Gastrocnemius medialis (tissue), 4 donors: Measurements from ENCODE around the gene LRMDA. TPM values are rescaled to one million over a fixed set of nuclear protein-coding genes. Genes with fewer than 3 reads are reported as not detected.

Experiments
- ATAC-seq, 2 donors: fragments of 150-250 bp; one replicate each; pipeline ENCODE4 v1.9.1; 2016
- DNase-seq, 2 donors: peaks; one replicate each; pipeline ENCODE4 v3.0.0-alpha.2; 2019
- H3K27ac ChIP-seq, 4 donors: fragments of 200-600 bp; sonication (generic); 1 replicate in 1 of 4; 2 replicates in 3 of 4; pipeline ENCODE4 v1.5.1; 2016 to 2018; ENCODE audit warnings: mild to moderate bottlenecking in 2 of 4, moderate library complexity in 1 of 4
- H3K27me3 ChIP-seq, 3 donors: fragments of 200-600 bp; sonication (generic) in 2 of 3; 1 replicate in 1 of 3; 2 replicates in 2 of 3; pipeline versions ENCODE4 v1.5.1 to v1.6.0; 2016 to 2019; ENCODE audit warnings: mild to moderate bottlenecking in 1 of 3, moderate library complexity in 1 of 3
- H3K36me3 ChIP-seq, 2 donors: fragments of 200-600 bp; sonication (generic) in 1 of 2; one replicate each; pipeline ENCODE4 v1.5.1; 2017 to 2018
- H3K4me1 ChIP-seq, 2 donors: fragments of 200-600 bp; sonication (generic) in 1 of 2; one replicate each; pipeline ENCODE4 v1.5.1; 2016 to 2017; ENCODE audit warnings: mild to moderate bottlenecking in 2 of 2
- H3K4me3 ChIP-seq, 4 donors: fragments of 200-600 bp; sonication (generic) in 3 of 4; 1 replicate in 1 of 4; 2 replicates in 3 of 4; pipeline ENCODE4 v1.5.1; 2016 to 2019; ENCODE audit warnings: mild to moderate bottlenecking in 2 of 4
- H3K9me3 ChIP-seq, 3 donors: fragments of 200-600 bp; sonication (generic) in 2 of 3; 1 replicate in 1 of 3; 2 replicates in 2 of 3; pipeline ENCODE4 v1.5.1; 2016 to 2019
- POLR2A ChIP-seq, 2 donors: fragments of 450-650 bp; IDR thresholded peaks; one replicate each; pipeline ENCODE4 v1.6.1; 2017; ENCODE audit warnings: antibody characterized with exemption in 2 of 2, mild to moderate bottlenecking in 2 of 2, moderate library complexity in 2 of 2
- in situ Hi-C, 4 donors: fragments of 200-750 bp; cut with MboI; loops; one replicate each; pipeline versions ENCODE4 v1.15.0 to v1.8.0; 2017; ENCODE audit warnings: low sequenced_read_pairs in 4 of 4
- intact Hi-C: fragments of 100-400 bp; cut with DNase I; formaldehyde crosslinking; loops from one replicate; pipeline ENCODE4 v1.15.1; 2023; ENCODE audit warnings: low total_unique reads
- total RNA-seq, 4 donors: library from RNA; depleted of rRNA; stranded (reverse); fragments of >200 nt; gene quantifications; one replicate each; pipeline versions ENCODE4 v1.1.0 to v1.2.3, GENCODE V29; 2016
- TF ChIP-seq, protein P1 (sequence below), 5 experiments: fragments of 450-650 bp in 3 of 5; fragments of 200-600 bp in 2 of 5; sonication (generic) in 2 of 5; IDR thresholded peaks in 4 of 5; conservative IDR thresholded peaks in 1 of 5; 1 replicate in 4 of 5; 2 replicates in 1 of 5; pipeline ENCODE4 v1.5.1; 2016 to 2019; ENCODE audit warnings: antibody characterized with exemption in 5 of 5, mild to moderate bottlenecking in 3 of 5, moderate library complexity in 3 of 5

The LRMDA gene
- total RNA-seq, 4 donors from 2014 or later = 0.80 to 4.5 (median 1.4) TPM

DNA sequence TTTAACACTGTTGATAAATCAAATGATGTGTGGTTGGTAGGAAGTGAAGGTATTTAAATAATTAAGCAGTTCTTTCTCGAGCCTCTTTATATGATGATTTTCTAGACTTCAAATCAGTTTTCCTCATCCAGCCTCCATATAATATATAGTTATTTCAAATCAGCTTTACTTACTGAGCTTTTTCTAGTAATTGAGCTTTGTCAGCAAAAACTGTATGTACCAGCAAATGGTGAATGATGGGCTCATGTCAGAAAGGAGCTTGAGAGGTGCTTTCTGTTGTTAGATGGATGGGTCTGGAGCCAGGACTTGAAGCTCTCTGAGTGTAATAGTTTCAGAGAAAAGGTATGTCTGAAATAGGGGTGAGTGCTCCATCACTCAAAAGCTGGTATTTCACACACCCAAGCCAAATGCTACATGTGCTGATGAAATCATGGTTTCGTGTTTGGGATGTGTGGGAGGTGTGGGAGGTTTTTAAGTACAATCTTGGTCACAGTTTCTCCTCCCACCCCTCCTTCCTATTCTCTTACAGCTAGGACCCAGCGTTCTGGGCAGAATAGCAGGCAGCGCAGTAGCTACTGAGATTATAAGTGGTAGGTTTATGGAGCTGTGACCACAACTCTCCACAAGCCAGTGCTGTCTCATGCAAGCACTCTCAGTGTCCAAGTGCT lies 55.8 kb downstream of the LRMDA start:
- H3K36me3 ChIP-seq = no peaks in the 10 kb centered on the region
- no peak overlapping the region for H3K27ac ChIP-seq

DNA sequence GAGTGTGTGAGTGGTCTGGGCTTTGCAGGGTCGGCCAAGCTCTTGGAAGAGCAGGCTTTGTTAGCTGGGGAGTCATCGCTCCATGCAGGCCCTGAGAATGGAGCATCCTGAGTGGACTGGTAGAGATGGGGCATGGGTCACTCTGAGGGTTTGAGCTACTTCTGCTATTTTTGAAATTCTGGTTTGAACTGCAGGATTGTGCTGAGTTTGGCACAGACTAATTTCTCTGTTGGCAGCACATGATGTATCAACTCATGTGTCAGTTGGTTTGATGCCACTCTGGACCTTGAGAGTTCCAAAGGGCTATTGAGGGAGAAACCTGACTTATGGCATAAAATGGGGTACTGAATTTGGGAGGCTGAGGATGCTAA lies 56.3 kb downstream of the LRMDA start:
- H3K36me3 ChIP-seq = no peaks in the 10 kb centered on the region
- no peak overlapping the region for H3K27ac ChIP-seq
- in situ Hi-C loops = no loop called here
- intact Hi-C loops = no loop called here
- ATAC-seq (no peak), DNase-seq (no peak)
- no peak overlapping the region for H3K4me3 ChIP-seq
- no peaks in the 10 kb centered on the region for H3K27me3 ChIP-seq
- no peak for TF ChIP-seq POLR2A (IDR thresholded peaks at IDR 0.05)
- TF ChIP-seq, protein P1, sequence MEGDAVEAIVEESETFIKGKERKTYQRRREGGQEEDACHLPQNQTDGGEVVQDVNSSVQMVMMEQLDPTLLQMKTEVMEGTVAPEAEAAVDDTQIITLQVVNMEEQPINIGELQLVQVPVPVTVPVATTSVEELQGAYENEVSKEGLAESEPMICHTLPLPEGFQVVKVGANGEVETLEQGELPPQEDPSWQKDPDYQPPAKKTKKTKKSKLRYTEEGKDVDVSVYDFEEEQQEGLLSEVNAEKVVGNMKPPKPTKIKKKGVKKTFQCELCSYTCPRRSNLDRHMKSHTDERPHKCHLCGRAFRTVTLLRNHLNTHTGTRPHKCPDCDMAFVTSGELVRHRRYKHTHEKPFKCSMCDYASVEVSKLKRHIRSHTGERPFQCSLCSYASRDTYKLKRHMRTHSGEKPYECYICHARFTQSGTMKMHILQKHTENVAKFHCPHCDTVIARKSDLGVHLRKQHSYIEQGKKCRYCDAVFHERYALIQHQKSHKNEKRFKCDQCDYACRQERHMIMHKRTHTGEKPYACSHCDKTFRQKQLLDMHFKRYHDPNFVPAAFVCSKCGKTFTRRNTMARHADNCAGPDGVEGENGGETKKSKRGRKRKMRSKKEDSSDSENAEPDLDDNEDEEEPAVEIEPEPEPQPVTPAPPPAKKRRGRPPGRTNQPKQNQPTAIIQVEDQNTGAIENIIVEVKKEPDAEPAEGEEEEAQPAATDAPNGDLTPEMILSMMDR (IDR thresholded peaks at IDR 0.05 in 4 of 5, conservative IDR thresholded peaks at IDR 0.05 in 1 of 5) = no peak
- H3K4me1 ChIP-seq = no peaks in the 10 kb centered on the region
- H3K9me3 ChIP-seq = no peaks in the 10 kb centered on the region

More for the DNA sequence above, 55.8 kb downstream of the LRMDA start:
- H3K27me3 ChIP-seq = no peaks in the 10 kb centered on the region
- H3K4me1 ChIP-seq = no peaks in the 10 kb centered on the region
- no peaks in the 10 kb centered on the region for H3K9me3 ChIP-seq
- intact Hi-C loops (no loop called here), in situ Hi-C loops (no loop called here)
- DNase-seq (no peak), ATAC-seq (no peak)
- no peak overlapping the region for H3K4me3 ChIP-seq
- TF ChIP-seq, protein P1 (IDR thresholded peaks at IDR 0.05 in 4 of 5, conservative IDR thresholded peaks at IDR 0.05 in 1 of 5) = no peak
- no peak for TF ChIP-seq POLR2A (IDR thresholded peaks at IDR 0.05)

DNA sequence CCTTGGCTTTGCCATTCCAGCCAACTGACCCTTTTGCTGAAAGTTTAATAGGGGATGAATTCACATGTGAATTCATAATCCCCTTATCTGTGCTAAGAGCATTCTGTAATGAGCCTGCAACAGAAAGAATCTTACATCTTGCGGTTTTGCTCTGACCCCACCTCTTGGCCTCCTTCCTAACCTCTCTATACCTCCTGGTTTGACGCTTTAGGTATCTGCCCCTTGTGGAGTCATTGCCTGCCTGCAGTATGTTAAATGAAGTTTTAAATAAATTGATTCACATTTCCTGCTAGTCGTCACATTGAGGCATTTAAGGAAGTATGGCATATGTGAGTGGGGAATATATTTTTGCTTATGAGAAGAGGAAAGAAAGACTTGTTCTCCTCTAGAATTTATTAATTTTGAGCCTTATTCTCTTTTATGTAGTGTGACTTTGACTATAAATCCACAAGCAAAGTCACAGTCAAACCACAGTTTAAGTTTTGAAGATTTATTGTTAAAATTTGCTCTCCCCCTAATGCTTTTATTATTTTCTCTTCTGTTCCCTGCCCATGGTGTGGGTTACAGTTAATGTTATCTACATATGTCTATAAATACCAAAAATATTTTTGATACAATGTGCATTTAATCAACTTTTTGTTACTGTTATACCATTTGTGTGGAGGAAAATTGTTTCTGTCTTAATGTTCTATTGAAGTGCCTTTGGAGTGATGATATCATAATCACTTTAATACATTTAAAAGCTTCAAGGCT lies 60.9 kb downstream of the LRMDA start:
- no peak for DNase-seq
- Histone ChIP-seq H3K4me3 (no peak overlapping the region), H3K36me3 (no peaks in the 10 kb centered on the region), H3K9me3 (no peaks in the 10 kb centered on the region), H3K27me3 (no peaks in the 10 kb centered on the region), H3K4me1 (no peaks in the 10 kb centered on the region), H3K27ac (no peak overlapping the region)
- intact Hi-C loops = no loop called here
- in situ Hi-C loops = no loop called here
- ATAC-seq = no peak
- TF ChIP-seq, protein P1 (IDR thresholded peaks at IDR 0.05 in 4 of 5, conservative IDR thresholded peaks at IDR 0.05 in 1 of 5) = no peak
- no peak for TF ChIP-seq POLR2A (IDR thresholded peaks at IDR 0.05)

DNA sequence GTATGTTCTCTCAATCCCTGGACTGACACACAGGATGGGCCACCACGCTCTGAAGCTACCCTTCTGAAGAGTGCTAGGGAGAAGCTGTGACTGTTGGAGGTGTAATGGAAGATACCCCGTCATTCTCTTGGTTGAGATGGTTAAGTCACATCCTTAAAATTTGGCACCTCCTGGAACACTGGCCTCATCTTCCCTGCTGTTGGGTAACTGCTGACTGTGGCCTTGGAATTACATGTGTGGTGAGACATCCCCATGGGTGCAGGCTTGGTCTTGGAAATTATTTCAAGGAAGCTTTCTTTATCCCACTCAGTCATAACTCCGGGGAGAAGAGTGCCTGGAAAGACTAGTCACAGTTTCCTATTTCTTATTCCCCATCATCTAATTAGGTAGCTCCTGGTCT lies 62.0 kb downstream of the LRMDA start:
- no peaks in the 10 kb centered on the region for H3K4me1 ChIP-seq
- TF ChIP-seq, protein P1 (IDR thresholded peaks at IDR 0.05 in 4 of 5, conservative IDR thresholded peaks at IDR 0.05 in 1 of 5) = no peak
- no peak for TF ChIP-seq POLR2A (IDR thresholded peaks at IDR 0.05)
- ATAC-seq (no peak), DNase-seq (peak in 1 of 2 donors; percentile 19)
- intact Hi-C loops (no loop called here), in situ Hi-C loops (no loop called here)
- H3K27ac ChIP-seq = no peak overlapping the region
- H3K36me3 ChIP-seq = no peaks in the 10 kb centered on the region
- no peaks in the 10 kb centered on the region for H3K27me3 ChIP-seq
- H3K9me3 ChIP-seq = no peaks in the 10 kb centered on the region
- no peak overlapping the region for H3K4me3 ChIP-seq
